HG03060 (cell line): ENCODE results near the gene WDR26.

Source experiments
- ATAC-seq: cut with Tn5 transposase; IDR thresholded peaks from one replicate; pipeline ENCODE4 v1.9.1; 2021; ENCODE audit warnings: low read depth, moderate number of reproducible peaks; ENCODE audit not compliant: unreplicated experiment

WDR26 gene

DNA sequence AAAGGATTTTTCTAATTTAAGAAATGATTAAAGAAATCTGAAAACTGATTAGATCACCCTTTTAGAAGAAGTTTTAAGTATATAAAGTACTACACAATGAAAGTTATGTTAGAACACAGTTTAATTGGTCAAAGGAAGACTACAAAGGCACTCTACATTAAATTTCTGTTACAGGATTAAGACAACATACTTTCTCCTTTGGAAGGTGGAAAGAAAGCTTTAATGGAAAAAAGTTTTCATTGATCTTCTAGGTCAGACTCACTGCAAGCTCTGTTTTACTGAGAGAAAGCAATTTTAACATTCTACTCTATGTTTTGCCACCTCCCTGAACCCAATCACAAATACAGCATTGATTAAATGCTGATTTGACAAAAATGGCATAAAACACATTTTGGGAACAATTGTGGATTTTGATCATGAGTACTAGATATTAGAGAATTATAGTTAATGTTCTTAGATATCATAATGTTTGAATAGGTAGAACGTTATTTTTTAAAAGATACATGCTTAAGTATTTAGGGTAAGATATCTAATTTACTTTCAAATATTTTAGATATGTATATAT is 32.0 kb downstream of the WDR26 start:
- ATAC-seq: no peak

DNA sequence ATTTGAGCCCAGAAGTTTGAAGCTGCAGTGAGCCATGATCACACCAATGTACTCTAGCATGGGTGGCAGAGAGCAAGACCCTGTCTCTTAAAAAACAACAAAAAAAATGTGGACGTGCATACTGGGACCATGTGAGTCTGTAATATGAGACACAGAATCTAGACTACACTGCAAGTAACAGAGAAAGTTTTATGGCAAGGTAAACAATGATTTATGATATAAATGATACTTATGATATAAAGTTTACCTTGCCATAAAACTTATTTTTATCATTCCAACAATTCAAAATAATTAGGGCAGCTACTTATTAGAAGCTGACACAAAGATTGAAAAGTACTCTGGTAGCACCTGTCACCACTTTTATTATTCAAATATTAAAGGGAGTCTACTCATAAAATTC is 34.7 kb downstream of the WDR26 start:
- ATAC-seq: no peak

DNA sequence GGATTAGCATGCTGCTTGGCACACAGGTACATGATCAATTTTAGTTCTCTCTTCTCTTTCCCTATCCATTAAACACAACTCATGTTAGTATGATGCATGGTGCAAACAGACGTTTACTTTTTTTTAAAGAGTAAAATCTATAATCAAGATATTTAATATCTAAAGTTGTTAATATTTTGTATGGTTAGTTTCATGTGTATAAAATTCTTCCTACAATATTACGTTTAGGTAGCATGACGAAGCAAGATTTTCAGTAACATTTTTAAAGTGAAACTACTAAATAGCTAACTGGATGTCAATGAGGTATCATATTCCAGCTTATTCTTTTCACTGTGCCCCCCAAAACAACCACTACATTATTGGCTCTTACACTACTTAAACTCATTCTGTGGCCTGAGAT is 41.3 kb downstream of the WDR26 start:
- ATAC-seq: no peak

DNA sequence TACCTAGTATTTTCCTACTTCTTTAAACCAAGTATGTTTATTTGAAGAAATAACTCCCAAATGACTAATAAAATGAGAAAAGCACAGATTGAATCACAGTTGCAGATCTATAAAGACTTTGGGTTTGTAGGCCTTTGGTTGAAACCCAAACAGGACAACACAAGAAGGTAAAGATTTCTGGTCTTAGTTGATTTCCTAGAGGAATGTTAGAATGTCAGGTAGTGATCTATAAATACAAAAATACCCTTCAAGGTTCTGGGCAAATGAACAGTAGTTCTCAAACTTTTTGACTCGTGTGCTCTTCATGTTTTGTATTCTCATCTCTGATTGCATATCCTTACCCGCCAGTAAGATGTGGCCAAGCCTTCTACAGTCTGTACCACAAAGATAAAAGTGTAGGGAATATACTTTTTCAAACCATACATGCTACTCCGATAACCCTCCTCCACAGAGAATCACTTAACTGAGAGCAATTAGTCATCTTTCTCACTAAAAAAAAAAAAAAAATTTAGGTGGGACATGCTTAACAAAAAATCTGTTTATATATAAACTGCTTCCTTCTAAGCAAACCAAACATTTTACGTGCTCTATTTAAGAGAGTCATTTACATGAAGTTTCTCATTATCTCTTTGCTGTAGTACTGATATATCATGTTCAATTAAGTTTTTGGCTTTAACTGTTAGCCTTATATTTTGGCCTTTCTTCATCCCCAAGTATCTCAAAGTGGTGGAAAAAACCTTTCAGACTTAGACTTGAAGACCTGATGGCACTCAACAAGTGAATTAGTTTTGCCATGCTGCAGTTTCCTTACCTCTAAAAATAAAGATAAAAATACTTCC is 42.0 kb downstream of the WDR26 start:
- no peak for ATAC-seq

DNA sequence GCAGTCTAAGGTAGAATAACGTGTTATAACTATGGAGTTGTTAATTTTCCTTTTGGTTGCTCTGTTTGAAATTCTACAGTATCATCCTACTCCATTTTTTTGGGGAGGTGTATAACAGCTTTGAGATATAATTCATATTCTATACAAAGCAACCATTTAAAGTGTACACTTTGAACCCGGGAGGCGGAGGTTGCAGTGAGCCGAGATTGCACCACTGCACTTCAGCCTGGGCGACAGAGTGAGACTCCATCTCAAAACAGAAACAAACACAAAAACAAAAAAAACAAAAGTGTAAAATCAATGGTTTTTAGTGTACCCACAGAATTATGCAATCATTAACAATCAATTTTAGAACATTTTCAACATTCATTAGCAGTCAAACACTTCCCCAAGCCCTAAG is 44.1 kb downstream of the WDR26 start:
- ATAC-seq: no peak

DNA sequence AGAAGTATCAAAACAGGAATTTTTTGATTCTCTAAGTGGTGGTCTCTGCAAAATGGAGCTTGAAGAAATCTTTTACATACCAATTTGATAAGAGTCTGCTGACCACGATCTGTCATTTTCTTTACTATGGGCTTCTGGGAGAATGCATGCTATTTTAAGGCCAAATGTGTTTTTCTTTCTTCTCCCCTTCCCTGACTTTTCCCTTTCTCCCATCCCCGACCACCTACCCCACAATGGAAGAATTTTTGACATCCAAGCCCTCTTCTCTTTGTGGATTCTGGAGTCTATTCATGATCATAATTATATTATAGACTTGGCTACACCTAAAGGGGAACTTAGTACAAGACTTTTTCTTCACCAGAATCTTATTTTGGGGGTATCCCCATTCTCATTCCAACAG is 46.7 kb downstream of the WDR26 start:
- no peak for ATAC-seq

DNA sequence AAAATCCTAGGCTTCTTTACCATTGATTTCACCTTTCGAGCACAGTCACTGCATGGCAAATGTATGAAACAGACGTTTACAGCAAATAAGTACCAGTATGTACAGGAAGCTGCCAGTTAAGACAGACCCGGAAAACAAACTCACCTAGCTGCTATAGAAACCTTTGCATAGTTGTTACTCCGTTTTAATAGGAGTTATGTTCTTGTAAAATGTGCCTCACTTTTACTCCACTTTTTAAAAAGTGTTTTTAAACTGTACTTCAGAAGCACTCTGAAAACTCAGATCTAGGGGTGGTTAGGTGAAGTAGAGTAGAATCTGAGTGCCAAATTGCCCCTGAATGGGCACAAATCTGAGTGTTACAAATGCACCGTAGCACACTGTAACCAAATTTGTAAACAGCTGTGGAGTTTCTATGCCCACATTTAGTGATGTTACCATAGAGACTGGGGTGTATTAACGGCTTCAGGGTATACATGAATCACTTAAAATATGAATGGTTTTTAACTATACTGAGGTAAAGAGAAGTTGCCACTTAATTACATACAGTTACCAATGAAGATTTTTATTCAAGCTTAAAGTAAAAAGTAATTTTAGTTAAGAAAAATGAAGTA is 47.2 kb downstream of the WDR26 start:
- no peak for ATAC-seq

DNA sequence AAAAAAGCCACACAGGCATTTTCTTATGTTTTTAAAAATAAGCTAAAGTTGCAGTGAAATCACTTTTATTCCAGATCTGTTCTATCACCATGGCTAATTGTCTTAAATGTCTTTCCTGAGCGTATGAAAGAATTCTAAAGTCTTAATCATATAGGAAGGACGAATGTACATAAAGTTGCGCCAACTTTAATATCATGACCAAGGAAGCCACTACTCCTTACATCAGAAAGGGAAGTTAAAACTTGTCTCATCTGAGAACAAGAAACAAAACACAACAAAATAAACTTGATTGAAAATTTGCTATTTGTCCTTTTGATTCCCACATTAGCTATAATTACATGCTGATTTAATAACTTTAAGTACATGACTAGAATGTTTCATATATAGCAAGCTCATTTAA is 51.4 kb downstream of the WDR26 start:
- ATAC-seq: no peak

DNA sequence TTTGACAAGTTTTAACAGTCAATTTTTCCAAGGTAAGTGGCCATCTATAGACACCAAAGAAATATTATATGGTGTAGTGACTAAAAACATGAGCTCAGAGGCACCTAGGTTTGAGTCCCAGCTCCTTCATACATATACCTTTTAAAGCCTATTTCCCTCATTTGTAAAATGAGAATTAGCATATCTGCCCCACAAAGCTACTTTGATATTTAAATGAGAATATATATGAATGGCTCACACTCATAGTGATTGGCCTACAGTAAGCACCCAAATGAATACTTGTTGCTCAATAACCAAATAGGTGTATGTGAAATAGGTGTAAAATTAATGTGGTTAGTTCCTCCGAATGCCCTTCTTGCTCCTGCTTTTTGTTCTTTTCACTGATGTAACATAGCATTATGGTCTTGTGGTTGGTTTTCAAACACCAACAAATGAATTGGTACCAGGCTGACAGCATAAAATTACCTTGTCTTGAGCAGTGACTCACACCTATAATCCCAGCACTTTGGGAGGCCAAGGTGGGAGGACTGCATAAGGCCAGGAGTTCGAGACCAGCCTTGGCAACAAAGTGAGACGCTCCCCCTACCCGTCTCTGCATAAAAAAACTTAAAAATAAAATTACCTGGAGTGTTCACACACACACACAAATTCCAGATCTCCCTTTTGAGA is 52.6 kb downstream of the WDR26 start:
- ATAC-seq: no peak

DNA sequence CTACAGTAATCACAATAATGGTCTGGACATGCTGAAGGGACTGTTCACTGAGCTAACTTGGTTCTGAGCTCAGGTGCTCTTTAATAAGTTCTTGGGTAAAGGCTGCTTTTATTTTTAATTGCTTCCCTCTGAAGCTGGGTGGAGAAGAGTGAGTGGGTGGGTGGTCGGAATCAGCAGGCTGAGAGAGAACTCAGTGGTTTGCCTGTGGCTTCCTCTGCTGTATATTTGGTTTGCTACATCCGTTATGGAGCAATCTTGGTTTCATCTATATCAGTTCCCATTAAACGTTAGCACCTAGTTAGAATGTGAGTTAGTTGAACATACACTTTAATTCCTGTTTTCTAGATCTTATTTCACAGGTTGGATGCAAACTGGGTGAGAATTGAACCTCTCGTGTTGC is 54.6 kb downstream of the WDR26 start:
- ATAC-seq: peak; percentile 41

DNA sequence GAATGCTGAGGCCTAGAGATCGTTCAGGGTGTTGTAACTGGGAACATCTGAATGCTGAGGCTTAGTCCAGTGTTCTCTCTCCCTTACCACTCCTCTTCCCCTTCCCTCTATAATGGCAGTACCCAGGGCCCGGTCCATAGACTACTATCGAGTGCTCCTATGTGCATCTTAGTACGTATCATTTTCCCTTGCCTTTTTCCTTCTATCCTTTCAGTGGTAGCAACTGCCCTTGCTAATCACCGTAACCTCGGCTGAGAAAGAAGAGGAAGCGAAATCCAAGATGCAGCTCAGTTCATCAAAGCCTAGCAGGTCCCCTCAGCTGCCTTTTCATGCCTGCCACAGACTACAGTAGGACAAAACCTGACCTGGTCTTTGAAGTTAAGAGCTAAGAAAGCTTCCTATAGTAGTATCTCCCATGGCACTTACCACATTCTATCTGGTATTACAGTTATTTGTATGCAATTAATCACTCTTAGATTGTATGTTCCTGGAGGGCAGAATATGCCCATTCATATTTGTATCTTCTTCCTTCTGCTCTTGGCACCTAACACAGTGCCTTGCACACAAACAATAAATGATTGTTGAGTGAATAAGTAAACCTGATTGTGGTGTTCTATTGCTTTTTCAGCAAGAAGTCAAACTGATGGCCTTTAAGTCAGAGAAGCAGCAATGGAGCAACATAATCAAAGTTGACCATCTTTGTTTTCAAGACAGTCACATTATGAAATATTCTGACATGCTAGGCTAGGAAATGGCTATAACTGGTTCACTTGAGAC is 55.6 kb downstream of the WDR26 start:
- ATAC-seq: no peak

DNA sequence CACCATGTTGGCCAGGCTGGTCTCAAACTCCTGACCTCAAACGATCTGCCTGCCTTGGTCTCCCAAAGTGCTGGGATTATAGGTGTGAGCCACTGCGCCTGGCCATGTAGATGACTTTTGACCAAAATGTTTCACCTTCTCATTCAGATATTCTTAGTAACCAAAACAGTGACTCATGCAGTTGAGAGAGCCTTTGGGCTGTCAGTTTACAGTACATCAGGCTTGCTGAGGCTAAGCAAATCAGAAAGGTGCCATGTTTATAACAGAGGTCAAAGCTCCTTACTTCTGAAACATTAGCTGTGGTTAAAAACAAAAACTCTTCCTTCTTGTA is 57.0 kb downstream of the WDR26 start:
- ATAC-seq: peak; percentile 62

DNA sequence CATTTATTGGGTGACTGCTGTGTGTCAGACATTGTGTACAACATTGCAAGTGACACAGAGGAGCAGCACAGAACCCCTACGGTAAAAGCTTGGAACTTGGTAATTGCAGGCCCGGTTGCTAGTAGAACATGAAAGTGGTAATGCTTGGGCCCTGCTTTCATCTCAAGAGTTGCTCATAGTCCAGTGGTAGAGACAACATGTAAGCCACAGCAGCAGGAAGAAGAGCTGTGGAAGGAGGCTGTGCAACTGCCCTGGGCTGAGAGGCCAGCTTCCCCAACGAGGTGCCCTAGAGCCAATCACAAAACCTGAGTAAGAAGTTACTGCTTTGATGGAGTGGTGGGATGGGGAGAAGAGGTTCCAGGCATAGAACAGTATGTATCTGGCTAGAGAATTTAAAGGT is 59.5 kb downstream of the WDR26 start:
- no peak for ATAC-seq

DNA sequence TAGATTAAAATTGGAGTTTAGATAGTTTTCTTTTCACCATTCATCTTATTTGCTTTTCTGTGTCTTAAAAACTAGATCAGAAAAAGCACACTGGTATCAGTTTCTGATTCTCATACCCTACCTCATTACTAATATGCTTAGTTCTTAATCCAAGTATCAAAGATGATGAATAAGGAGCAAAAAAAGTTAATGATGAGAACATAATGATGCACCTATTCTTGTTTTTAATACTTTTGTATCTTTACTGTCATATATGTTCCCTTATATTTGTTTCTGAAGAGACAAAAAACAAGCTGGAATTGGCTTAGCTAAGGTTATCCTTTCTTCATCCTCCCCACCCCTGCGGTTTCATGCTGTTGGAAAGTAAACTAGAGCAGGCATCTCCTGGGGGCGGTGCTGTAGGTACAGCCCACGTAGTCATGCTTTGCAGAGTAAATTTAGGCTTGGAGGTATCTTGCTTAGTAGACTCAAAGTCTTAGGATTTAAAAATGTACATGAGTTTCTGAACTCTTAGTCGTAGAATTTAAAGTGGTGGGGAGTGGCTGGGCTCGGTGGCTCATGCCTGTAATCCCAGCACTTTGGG is 61.5 kb downstream of the WDR26 start:
- no peak for ATAC-seq

DNA sequence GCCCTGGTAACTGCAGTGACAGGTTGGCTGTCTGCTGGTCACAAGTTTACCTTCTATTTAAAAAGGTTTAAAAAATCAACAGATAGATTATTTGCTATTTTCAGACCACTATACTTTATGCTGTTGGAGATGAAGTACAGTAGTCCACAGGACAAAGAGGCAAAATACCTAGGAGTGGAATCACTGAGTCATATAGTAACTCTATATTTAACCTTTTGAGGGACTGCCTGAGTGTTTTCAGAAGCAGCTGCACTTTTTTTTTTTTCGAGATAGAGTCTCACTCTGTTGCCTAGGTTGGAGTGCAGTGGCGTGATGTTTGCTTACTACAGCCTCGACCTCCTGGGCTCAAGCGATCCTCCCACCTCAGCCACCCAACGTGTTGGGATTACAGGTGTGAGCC is 66.2 kb downstream of the WDR26 start:
- ATAC-seq: peak; percentile 83

DNA sequence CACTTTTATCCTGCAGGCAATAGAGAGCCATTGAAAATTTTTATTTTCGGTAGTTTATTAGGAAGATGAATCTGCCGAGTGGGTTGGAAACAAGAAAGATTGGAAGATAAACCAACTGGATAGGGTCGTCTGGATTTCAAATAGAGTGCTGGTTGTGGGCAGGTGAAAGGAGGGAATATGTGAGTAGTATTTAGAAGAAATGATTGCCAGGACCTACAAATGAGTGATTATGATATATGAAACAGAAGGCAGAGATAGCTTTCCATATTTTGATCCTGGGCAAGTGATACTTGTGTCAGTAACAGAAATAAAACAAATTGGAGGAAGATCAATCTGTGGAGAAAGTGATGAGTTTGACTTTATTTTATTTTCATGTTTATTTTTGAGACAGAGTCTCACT is 75.4 kb downstream of the WDR26 start:
- no peak for ATAC-seq

DNA sequence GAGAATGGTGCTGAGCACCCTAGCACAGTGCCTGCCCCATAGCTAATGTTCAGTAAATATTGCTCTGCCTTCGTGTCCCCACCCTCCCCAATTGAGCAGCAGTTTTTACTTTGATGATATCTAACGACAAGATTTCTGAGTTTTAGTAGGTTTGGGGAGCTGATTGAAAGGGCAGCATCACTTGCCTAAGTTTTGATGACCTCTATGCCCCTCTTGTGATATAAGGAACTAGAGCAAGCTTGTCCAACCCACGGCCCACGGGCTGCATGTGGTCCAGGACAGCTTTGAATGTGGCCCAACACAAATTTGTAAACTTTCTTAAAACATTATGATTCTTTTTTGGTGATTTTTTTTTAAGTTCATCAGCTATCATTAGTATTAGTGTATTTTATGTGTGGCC is 76.4 kb downstream of the WDR26 start:
- no peak for ATAC-seq

DNA sequence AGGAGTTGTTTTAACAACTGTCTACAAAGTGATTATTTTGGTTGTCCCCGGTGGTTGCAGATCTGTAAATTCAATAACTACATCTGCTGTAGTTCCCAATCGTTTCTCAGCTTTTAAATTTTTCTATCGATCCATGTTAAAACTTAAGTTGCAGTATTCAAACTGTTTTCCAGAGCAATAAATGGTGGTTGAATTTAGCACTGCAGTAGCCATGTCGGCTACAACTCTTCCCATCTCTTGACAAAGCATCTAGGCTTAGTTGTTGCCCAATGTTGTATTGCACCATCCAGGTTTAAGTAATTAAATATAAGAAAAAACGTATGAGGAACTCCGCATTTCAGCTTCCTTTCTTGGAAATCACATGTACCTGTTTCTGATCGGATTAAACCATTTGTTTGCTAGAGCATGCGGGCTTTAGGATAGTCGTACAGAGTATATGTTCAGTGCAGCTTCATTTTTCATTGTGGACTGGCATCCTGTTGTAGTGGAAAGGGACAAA is 76.9 kb downstream of the WDR26 start:
- no peak for ATAC-seq

DNA sequence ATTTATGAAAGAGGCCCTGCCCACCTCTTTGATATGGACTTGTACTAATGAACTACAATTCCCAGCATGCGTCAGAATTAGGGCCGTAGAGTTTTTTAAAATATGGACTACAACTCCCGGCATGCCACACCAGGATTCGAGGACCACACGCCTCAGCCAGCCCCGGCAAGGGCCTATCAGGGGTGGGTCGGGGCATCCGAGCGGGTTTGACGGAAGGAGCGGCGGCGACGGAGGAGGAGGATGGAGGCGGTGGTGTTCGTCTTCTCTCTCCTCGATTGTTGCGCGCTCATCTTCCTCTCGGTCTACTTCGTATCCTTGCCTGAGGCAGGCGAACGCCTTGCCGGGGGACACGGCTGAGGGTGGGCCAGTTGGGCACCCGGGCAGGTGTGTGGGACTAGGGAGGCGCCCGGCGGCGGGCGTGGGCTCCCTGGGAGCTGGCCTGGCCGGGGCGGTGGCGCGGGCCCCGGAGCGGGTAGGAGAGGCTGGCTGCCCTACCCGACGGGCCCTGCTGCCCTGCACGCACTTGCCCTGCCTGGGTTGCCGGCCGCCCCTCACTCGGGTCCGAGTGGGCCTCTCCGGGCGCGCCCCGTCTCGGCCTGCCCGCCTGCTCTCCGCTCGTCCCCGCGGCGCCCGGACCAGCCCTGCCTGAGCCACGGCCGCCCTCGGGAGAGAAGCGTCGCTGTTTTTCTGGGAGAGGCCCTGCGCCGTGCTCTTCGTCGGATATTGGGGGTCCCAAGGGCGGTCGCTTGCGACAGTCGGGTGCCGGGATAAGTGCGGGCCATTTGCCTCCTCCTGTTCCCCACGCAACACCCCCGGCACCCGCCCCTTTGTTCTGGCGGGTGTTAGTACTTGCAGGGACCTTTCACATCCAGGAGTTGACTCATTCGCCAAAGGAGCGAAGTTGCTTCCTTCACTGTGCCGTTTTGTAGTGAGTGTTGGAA is 77.6 kb downstream of the WDR26 start, which contains the start of gene CNIH4:
TSS of gene CNIH4 (plus strand) at position 195 of the 941 bp plus-strand sequence. CDS start at position 241, 46 bp downstream.
- ATAC-seq: peak; percentile 97
